Stimulated activated naive CD8-positive, alpha-beta T cell treated with anti-CD3 and anti-CD28 coated beads, Interleukin-15, Interleukin-2, amounts not matched to agents 100 ng/mL and 50 ng/mL, for 24 hours (primary cell): ENCODE measurements around the gene CCDC40.
A peak's percentile ranks its signal among the peaks of the same experiment; 100 is the strongest.
"Not testable (repeated sequence)": the region's sequence is repeated elsewhere in the genome, so short reads cannot be mapped to it uniquely, and the experiment has no call there.

Source experiments
- H3K27ac Mint-ChIP-seq: one replicate; pipeline ENCODE4 v1.8.0; 2021; ENCODE audit warnings: mild to moderate bottlenecking, mixed read lengths
- H3K27me3 Mint-ChIP-seq: one replicate; pipeline ENCODE4 v1.8.0; 2021; ENCODE audit warnings: mixed read lengths
- H3K36me3 Mint-ChIP-seq: one replicate; pipeline ENCODE4 v1.8.0; 2021; ENCODE audit warnings: low read depth, mixed read lengths
- H3K4me1 Mint-ChIP-seq: one replicate; pipeline ENCODE4 v1.8.0; 2021; ENCODE audit warnings: low read depth, mixed read lengths
- H3K4me3 Mint-ChIP-seq: one replicate; pipeline ENCODE4 v1.8.0; 2021; ENCODE audit warnings: mild to moderate bottlenecking, mixed read lengths
- H3K9me3 Mint-ChIP-seq: one replicate; pipeline ENCODE4 v1.8.0; 2021; ENCODE audit warnings: mixed read lengths

CCDC40 gene

DNA sequence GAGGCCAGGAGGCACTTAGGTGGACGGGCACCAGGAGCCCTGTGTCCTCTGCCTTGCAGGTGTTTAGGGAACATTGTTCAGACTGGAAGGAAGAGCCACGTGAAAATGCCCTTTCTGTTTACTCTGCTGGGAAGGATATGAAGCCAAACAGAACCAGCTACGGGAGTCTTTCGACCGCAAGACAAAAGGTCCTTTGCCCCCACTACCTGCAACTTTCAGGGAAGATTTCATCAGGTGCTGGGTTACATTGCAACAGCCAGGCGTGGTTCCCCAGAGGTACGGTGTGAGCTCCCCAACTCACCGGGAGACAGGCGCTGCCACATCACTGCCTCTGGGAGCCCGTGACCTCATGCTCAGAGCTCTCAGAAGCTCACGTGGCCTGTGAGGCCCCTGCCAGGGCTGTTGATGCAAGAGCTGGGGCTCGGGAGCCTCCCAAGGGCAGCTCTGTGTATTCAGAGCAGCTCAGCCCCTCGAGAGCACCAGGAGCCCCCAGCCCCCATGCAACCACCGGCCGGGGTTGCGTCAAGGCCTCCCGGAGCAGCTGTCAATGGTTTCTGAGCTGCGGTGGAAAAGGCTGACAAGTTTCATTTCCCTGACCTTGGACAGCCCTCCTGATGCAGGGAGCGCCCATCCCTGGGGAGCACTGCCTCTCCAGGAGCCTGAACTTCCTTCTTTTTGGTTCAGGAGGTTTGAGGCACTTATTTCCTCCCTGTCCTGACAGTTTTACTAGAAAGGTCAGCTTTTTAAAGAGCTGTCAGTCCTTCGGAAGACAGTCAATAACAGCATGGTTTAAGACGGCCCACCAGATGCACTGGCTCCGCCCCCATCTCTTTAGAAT lies 42.8 kb upstream of the CCDC40 start:
- Mint-ChIP-seq H3K27me3 (no peaks in the 10 kb centered on the region), H3K36me3 (no peaks in the 10 kb centered on the region), H3K4me3 (peak overlapping the region; percentile 82), H3K4me1 (peaks cover 71% of the 10 kb centered on the region), H3K9me3 (no peaks in the 10 kb centered on the region), H3K27ac (peak overlapping the region; percentile 94)

DNA sequence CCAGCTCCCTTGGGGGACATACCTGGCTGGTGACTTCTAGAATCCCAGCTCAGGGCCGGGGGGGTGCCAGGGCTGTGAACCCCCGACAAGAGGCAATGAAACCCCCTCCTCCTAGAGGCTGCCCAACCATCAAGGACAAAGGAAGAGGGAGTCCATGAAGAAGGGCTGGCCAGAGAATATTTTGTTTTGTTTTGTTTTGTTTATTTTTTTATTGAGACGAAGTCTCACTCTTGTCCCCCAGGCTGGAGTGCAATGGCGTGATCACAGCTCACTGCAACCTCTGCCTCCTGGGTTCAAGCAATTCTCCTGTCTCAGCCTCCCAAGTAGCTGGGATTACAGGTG lies 42.2 kb upstream of the CCDC40 start:
- H3K4me3 Mint-ChIP-seq: peak overlapping the region; percentile 82

DNA sequence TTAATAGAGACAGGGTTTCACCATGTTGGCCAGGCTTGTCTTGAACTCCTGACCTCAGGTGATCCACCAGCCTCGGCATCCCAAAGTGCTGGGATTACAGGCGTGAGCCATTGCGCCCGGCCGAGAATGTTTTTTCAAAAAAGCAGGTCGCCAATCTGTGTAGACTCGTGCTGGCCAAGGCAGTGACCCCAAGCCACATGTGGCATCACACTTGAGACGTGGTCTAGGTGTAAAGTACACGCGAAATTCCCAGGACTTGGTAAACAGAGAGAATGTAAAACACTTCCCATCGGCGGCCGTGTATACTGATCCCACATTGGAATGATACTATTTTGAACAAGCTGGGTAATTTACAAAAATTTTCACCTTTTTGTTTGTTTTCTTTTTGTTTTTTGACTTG lies 41.8 kb upstream of the CCDC40 start:
- Mint-ChIP-seq H3K4me3 (no peak overlapping the region), H3K36me3 (no peaks in the 10 kb centered on the region), H3K4me1 (peaks cover 69% of the 10 kb centered on the region), H3K27me3 (no peaks in the 10 kb centered on the region), H3K9me3 (no peaks in the 10 kb centered on the region), H3K27ac (no peak overlapping the region)

More for the DNA sequence above, 42.2 kb upstream of the CCDC40 start:
- Mint-ChIP-seq H3K4me1 (peaks cover 69% of the 10 kb centered on the region), H3K27ac (peak overlapping the region; percentile 94)
- H3K27me3 Mint-ChIP-seq, H3K9me3 Mint-ChIP-seq, H3K36me3 Mint-ChIP-seq: not testable (repeated sequence)

DNA sequence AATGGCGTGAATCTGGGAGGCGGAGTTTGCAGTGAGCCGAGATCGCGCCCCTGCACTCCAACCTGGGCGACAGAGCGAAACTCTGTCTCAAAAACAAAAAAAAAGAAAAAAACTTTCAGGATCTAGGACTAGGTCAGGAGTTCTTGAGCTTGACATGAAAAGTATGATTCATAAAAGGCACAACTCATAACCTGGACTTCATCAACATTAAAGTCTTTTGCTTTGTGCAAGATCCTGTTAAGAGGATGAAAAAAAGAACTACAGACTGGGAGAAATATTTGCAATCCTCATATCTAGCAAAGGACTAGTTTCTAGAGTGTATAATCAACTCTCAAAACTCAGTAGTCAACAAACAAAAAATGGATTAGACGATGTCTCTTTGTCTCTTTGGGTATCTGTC lies 40.7 kb upstream of the CCDC40 start:
- Mint-ChIP-seq H3K9me3 (no peaks in the 10 kb centered on the region), H3K36me3 (no peaks in the 10 kb centered on the region), H3K4me3 (no peak overlapping the region), H3K27me3 (no peaks in the 10 kb centered on the region), H3K4me1 (peaks cover 69% of the 10 kb centered on the region), H3K27ac (peak overlapping the region; percentile 52)

DNA sequence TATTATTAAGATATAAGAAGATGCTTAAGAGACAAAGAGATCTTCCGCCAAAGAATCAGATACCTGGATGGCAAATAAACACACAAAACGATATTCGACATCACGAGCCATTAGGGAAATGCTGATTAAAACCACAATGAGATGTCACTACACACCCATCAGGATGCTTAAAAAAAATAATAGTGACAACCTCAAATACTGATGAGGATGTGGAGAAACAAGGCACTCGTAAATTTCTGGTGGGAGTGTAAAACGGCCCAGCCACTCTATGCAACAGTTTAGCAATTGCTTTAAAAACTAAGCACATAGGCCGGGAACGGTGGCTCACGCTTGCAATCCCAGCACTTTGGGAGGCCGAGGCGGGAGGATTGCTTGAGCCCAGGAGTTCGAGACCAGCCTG lies 40.2 kb upstream of the CCDC40 start:
- Mint-ChIP-seq H3K4me1 (peaks cover 64% of the 10 kb centered on the region), H3K27ac (peak overlapping the region; percentile 76), H3K9me3 (no peaks in the 10 kb centered on the region), H3K4me3 (peak overlapping the region; percentile 17), H3K27me3 (no peaks in the 10 kb centered on the region), H3K36me3 (no peaks in the 10 kb centered on the region)

DNA sequence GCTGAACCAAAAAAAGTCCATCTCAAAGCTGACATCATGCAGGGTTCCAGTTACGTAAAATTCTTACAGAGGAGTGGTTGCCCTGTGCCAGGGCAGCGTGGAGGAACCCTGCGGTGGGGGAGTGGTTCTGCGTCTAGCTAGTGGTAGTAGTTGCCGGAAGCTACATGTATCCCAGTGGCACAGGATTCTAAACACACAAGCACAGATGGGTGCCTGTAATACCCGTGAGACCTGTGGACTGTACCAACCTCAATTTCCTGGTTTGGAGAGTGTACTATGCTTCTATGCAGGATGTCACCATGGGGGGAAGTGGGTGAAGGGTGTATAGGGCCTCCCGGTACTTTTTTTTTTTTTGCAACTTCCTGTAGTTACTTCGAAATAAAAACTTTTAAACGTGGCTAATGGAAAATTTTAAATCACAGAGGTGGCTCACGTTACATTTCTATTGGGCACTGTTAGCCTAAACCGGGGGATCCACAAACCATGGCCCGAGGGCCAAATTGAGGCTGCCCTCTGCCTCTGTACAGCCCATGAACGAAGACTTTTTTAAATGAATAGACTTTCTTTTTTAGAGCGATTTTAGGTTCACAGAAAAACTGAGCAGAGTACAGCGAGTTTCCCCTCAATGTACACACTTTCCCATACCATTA lies 39.3 kb upstream of the CCDC40 start:
- Mint-ChIP-seq H3K4me3 (peak overlapping the region; percentile 71), H3K27me3 (no peaks in the 10 kb centered on the region), H3K9me3 (no peaks in the 10 kb centered on the region), H3K4me1 (peaks cover 62% of the 10 kb centered on the region), H3K27ac (peak overlapping the region; percentile 94), H3K36me3 (no peaks in the 10 kb centered on the region)

DNA sequence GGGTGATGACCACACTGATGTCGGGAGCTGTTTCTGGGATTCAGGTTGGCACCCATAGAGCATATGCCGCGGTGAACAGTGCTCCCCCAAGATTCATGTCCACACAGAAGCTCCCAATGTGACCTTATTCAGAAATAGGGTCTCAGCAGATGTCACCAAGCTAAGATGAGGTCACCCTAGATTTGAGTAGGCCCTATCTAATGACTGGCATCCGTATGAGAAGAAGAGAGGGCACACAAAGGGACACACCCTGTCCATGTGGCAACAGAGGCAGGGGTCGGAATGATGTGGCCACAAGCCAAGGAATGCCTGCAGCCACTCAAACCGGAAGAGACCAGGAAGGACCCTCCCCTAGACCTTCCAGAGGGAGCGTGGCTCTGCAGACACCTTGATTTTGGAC lies 36.3 kb upstream of the CCDC40 start:
- Mint-ChIP-seq H3K36me3 (no peaks in the 10 kb centered on the region), H3K27ac (no peak overlapping the region), H3K9me3 (no peaks in the 10 kb centered on the region), H3K4me3 (no peak overlapping the region), H3K27me3 (no peaks in the 10 kb centered on the region), H3K4me1 (peaks cover 35% of the 10 kb centered on the region)

DNA sequence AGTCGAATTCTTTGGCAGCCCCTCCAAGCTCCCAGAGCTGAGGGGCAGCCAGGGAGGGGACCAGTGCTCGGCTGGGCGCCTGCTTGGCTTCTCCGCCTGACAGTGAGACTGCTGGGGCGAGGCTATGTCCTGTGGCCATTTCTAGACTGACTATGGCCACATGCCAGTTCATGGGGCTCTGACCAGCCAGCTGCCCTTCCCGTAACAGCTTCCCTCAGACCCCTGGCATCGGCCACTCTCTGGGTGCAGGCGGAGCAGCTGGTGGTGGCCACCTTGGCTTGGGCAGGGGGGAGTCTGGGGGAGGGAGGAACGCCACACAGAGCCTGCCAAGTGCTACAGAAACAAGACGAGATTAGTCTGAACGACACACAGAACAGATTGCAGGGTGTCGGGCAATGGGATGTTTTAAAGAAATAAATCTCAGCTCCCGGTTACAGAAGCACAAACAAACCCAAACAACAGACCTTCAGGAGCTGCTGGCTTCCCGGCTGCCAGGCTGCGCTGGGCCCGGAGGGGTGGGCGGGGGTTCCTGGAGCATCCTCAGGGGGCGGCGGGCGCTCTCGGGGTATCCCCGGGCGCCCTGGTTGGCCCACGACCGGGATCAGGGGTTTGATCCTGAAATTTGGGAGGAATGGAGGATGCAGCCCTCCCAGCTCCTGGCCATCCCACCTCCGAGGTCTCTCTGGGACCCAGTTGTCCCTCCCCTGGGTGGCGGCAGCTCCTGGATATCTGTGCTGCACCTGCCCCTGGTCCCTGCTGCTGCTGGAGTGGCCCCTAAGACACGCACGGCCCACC lies 35.3 kb upstream of the CCDC40 start:
- H3K27ac Mint-ChIP-seq: no peak overlapping the region
- H3K4me3 Mint-ChIP-seq: no peak overlapping the region
- peaks cover 31% of the 10 kb centered on the region for H3K4me1 Mint-ChIP-seq
- H3K9me3 Mint-ChIP-seq: no peaks in the 10 kb centered on the region
- no peaks in the 10 kb centered on the region for H3K36me3 Mint-ChIP-seq
- H3K27me3 Mint-ChIP-seq: no peaks in the 10 kb centered on the region

GRCh38 chr17:80002070-80002641 lies 34.3 kb upstream of the CCDC40 start:
- Mint-ChIP-seq H3K4me1 (peaks cover 22% of the 10 kb centered on the region), H3K4me3 (no peak overlapping the region), H3K27me3 (no peaks in the 10 kb centered on the region), H3K27ac (no peak overlapping the region), H3K36me3 (no peaks in the 10 kb centered on the region), H3K9me3 (no peaks in the 10 kb centered on the region)

DNA sequence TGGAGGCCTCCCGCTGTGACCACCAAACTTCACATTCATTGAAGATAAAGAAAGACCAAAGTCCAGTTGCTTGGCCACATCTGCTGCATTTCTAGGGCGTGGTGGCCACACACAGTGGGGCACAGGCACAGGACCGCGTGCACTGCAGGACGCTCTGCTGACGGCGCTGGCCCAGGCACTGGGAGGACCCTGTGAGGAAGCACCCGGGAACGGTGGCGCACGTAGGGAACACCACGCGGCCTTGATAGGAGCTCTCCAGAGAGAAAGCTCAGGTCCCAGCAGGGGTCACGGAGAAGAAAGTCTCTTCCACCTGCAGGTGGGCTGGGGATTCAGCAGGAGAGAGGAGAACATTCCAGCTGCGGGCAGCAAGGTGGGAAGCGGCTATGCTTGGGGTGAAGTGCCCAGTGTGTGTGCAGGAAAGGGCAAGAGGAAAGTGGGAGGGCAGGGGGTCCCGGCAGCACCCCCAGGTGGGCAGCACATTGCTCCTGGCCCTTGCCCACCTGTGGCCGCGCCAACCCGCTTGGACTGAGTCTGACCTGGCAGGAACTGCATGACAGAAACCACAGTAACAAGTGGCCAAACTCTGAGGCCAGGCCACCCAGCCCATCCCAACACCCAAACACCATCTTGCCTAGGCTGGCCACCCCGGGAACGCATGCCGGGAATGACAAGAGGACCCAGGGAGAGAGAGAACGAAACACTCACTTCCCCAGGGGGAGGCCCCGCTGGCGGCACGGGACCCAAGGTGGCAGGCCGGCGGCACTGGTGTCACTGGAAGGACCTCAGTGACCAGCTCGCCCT lies 33.6 kb upstream of the CCDC40 start:
- no peak overlapping the region for H3K4me3 Mint-ChIP-seq
- H3K36me3 Mint-ChIP-seq: no peaks in the 10 kb centered on the region
- no peaks in the 10 kb centered on the region for H3K27me3 Mint-ChIP-seq
- H3K4me1 Mint-ChIP-seq: peaks cover 14% of the 10 kb centered on the region
- H3K27ac Mint-ChIP-seq: no peak overlapping the region
- H3K9me3 Mint-ChIP-seq: no peaks in the 10 kb centered on the region

- Mint-ChIP-seq H3K4me1 (peaks cover 7% of the 10 kb centered on the region), H3K9me3 (no peaks in the 10 kb centered on the region), H3K4me3 (no peak overlapping the region), H3K27me3 (no peaks in the 10 kb centered on the region), H3K36me3 (no peaks in the 10 kb centered on the region), H3K27ac (no peak overlapping the region)
Measured at GRCh38 chr17:80003969-80004368, 32.5 kb upstream of the CCDC40 start.

DNA sequence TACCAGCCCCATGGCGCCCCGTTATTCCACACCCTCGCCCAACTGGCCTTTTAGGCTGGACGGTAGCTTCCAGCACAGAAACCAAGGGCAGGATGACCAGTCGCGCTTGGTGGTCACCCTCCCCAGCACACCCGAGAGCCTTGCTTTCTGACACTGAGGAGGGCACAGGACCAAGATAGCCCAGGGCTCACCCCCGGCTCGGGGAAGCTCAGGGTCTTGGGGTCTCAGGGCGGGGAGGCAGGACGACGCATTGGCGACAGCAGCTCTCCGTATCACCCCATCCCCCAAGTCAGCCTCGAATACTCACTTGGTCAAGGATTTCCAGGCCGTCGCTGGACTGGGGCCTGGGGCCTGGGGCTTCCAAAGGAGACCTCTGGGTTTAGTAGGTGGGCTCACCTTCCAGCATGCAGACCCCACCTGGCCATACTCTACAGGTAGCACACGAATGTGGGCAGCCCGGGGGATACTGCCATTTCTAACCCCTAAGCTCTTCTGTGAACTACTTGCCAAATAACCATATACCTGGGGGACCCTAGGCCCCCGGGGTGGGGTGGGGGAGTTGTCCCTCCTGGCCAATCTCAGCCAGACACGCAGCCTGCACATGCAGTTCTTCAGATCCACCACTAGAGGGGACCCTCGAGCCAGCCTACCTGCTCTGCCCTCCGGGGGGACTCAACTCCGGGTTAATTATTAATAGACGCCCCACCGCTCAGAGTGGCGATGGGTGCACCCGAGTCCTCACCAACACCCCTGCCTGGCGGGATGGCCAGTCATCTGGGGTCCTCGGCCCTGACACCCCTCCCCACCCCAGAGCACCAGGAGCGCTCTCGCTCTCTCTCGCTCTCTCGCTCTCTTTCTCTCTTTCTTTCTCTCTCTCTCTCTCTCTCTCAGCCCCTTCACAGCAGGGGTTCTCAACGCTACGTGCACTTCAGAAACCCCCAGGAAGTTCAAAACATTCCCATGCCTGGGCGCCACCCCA lies 30.8 kb upstream of the CCDC40 start:
- no peaks in the 10 kb centered on the region for H3K9me3 Mint-ChIP-seq
- H3K27me3 Mint-ChIP-seq: no peaks in the 10 kb centered on the region
- peaks cover 7% of the 10 kb centered on the region for H3K4me1 Mint-ChIP-seq
- no peak overlapping the region for H3K4me3 Mint-ChIP-seq
- no peaks in the 10 kb centered on the region for H3K36me3 Mint-ChIP-seq
- no peak overlapping the region for H3K27ac Mint-ChIP-seq

DNA sequence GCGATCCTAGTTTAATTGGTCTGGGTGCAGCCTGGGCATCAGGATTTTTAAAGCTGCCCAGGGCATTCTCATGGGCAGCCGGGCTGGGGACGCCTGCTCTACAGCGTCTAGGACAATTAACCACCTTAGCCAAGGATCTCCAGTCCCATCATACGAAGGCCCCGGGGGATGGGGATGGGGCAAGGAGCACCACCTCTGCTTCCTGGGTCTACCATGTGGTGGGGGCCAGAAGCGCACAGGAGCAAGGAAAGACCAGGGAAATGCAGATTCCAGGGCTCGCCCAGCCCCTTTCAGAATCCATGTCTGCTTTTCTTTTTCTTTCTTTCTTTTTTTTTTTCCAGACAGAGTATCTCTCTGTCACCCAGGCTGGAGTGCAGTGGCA lies 30.1 kb upstream of the CCDC40 start:
- Mint-ChIP-seq H3K27me3 (no peaks in the 10 kb centered on the region), H3K4me3 (no peak overlapping the region), H3K27ac (no peak overlapping the region), H3K4me1 (peaks cover 7% of the 10 kb centered on the region), H3K9me3 (no peaks in the 10 kb centered on the region), H3K36me3 (no peaks in the 10 kb centered on the region)
